Stimulated activated CD4-positive, alpha-beta T cell treated with anti-CD3 and anti-CD28 coated beads, Interleukin-2, amount 100 ng/mL, for 4 hours (primary cell): Measurements from ENCODE around the gene CAST.

Source experiments
- DNase-seq: peaks from one replicate; pipeline ENCODE4 v3.0.0-alpha.2; 2020; ENCODE audit warnings: low read depth

Gene CAST

DNA sequence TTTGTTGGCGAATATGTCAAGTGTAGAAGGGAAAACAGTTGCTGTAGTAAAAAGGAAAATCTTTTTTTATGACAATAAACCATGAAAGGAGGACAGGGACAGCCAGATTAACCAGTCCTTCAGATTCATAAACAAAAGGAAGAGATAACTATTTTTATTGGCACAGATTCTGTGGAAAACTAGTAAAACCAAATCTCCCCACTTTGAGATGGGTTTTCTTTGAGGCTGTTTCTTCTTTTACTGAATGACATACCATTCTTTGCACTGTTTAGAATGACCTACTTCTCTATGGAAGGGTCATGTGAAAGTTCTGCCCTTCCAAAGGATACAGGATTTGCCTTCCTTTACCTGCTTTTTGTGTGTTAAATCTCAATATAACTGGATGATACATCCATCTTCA is 13.7 kb downstream of the CAST start:
- no peak for DNase-seq

DNA sequence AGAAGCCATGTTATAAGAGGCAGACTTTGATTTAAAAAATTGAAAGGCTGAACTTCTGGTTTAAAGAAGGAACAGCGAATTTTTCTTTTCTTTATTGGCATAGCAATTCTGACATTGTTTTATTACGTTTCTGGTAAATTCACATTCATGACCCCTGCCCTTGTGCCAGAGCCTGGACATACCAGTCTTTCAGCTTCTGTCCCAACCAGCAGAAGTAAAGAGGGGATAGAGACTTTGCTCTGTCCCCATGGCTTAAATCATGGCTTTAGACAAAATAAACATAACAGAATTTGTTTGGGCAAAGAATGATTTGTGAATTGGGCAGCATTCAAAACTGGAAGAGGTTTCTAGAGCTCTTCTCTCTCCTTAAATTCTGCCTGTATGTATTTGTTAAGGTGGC is 15.3 kb downstream of the CAST start:
- no peak for DNase-seq

GRCh38 chr5:96679293-96679692 is 17.1 kb downstream of the CAST start:
- DNase-seq, result no peak

GRCh38 chr5:96680759-96681470 is 18.7 kb downstream of the CAST start:
- no peak for DNase-seq

- no peak for DNase-seq
These were observed 21.2 kb downstream of the CAST start for GRCh38 chr5:96683392-96683791.

DNA sequence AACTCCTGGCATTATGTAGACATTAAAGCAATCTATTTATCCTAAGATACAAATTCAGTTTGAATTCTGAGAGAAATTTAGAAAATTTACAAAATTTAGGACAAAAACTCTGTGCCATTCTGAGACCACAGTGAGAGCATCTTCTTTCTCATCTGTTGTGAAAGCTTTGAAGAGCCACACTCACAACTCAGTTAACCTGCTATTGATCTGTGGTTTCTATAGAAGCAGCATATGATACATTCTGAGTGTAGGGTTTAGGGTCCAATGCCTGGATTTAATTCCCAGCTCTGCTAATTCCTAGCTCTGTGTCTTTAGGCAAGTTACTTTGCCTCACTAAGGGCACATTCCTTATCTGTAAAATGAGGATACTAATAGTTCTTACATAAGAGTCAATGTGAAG is 21.6 kb downstream of the CAST start:
- no peak for DNase-seq

GRCh38 chr5:96687080-96687479 is 24.9 kb downstream of the CAST start:
- DNase-seq, result no peak

GRCh38 chr5:96687812-96688453 is 25.8 kb downstream of the CAST start:
- no peak for DNase-seq

GRCh38 chr5:96690861-96691260 is 28.7 kb downstream of the CAST start:
- no peak for DNase-seq

DNA sequence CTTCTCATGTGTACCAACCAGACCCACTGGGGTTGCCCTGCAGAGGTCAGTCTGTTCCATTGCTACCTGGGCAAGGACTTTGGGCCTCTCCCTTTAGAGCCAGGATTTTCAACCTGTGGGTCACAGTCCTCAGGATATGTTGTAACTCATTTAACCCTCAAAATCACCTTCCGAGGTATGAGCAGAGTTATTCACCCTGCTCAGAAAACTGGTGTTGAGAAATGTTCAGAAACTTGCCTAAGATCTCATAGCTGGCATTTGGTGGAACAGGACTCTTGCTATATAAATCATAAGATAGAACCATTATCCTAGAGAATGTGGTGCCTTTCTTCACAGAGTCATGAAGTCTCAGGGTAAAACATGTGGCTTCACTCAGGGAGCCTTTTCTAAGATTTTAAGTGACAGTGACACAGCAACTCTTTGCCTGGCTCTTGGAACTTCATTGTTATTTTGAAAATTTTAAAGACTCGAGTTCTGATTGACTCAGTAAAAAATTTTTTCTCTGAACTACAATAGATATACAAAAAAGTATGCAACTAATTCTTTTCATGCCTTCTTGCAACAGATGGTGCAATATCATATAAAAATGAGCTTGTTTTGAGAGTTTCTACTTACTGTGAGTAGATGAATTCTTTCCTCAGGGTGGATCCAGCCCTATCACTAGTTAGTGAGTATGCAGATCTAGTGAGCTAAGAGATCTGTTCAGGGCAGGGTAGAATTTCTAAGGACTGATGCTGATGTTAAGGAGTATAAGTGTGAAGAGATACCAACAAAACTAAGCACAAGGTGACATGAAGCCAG is 29.5 kb downstream of the CAST start:
- DNase-seq, result no peak

- DNase-seq, result no peak
These were observed 30.3 kb downstream of the CAST start for GRCh38 chr5:96692441-96692840.

DNA sequence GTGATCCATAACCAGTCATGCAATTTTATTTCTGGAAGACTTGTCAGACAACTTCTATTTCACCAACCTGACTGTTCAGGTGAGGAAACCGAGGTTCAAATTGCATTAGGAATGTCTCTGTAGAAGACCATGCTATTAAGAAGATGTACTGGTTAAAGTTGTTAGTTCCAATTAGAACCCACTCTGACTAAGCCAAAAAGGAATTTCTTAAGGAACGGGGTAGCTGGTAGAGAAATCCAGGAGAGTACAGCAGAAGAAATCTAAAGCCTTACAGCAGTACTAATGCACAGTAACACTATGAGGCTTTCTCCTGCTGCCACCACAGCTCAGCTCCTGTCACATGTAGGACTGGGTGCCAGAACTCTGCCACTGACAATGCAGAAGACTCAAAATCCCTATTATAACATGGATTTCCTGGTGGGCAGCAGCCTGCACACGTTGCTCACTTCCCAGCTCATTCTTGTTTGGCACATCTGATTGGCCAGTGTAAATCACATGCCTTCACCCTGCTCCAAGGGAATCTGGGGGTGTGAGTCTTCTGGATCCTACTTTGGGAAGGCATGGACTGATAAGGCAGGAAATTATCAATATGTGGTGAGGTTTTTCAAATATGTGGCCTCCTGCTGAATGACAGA is 37.1 kb downstream of the CAST start:
- no peak for DNase-seq

DNA sequence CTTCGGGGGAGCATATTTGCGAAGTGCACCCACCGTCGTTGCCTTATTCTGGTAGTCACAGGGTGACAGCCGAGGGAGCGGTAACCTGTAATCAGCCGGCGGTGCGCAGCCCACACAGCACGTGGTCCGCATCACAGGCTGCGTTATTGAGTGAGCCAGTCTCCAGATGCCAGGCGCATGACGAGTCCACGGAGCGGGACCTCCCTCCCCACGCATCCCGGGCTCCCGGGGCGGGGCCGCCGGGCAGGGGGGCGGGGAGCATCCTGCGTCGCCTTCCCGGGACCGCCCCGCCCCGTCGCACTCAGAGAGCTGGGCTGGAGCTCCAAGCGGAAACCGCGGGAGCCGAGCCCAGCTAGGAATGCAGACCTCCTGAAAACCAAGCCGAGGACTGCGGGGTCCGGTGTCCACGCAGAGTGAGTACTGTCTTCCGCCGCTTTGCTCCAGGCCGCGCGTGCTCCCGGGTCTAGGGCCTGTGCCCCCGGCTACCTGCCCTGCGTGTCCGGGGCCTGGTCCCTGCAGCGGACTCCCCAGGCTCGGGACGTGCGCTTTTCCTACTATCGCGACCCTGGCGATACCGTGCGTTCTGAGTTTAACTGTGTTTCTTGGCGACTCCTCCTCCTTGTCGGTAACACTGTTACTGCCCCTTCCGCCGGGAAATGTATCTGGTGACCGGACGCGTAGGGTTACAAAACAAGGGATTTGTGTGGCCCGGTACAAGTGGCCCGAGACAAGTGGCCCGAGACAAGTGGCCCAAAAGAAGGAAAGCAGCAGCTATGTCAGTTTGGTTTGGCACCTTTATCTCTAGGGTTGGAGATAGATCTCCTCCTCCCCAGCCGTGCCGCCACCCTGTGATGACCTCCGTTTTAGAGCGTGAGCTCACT is 40.6 kb downstream of the CAST start:
- DNase-seq, result peak; percentile 86

DNA sequence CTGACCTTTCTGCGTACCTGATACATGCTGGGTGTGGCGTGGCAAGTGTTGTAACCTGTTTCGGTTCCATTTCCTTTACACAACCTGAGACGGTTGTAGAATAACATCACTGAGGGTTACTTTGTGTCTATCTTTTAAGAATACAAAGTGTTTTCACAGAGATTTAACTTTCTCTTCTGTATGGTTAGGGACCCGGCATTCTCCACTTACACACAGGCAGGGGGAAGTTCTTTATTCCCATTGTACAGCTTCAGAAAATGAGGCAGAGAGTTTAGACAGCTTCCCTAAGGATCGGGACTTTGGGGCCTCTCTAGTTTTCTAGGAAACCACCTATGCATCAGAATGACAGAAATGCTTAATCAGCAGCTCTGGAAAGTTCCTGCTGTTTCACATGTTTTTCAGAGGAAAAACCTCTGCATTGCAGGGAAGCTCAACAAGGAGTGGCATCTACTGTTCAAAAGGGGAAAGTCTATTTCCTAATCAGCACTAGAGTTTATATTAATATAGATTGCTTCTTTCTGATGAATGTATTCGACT is 41.3 kb downstream of the CAST start:
- DNase-seq, result no peak

DNA sequence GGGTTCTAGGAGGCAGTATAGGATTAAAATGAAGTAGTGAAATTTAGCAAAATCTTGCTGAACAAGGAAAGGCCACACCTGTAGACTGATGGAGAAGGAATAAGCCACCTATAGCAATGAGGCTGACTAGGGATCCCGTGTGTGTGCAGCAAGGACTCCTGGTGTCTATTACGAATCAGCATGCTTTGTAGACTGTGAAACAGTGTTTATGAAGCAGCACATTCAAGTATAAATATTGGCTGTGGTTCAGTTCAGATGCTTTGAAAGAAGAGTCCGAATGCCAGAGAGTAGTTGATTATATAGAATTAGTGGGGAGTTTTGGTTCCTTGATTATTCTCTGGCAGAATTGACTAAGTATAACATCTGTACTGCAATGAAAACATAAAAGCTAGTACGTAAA is 41.8 kb downstream of the CAST start:
- no peak for DNase-seq

DNA sequence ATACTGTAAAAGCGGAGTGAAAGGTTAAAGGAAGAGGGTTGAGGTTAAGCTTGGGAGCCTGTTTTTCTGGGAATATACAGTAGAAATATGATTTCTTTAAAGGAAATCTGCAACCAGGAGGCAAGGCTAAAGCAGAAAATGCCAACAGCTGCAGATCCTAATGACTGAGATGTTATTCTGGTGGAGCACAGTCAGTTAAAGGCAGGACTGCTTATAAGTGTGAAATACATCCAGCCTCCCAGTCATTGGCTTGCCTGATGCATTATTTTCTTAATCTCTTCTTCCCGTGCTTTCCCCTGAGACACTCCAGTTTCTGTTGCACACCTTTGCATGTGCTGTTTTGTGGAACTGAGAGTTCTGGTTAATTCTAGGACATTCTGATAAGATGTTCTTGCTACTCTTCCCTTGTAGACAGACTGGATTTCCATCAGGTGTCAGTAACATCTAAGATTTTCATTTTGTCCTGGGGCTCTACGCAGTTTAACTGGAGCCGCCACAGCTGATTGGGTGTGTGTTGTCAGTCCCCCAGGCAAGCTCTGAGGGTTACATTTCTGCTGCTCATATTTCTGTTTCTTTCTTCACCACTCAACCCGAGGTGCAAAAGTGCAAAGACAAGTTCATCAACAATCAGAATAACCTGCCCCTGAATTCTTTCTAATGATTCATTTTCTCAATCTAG is 44.4 kb downstream of the CAST start:
- no peak for DNase-seq

- DNase-seq, result no peak
These were observed 46.4 kb downstream of the CAST start for GRCh38 chr5:96708600-96708999.

DNA sequence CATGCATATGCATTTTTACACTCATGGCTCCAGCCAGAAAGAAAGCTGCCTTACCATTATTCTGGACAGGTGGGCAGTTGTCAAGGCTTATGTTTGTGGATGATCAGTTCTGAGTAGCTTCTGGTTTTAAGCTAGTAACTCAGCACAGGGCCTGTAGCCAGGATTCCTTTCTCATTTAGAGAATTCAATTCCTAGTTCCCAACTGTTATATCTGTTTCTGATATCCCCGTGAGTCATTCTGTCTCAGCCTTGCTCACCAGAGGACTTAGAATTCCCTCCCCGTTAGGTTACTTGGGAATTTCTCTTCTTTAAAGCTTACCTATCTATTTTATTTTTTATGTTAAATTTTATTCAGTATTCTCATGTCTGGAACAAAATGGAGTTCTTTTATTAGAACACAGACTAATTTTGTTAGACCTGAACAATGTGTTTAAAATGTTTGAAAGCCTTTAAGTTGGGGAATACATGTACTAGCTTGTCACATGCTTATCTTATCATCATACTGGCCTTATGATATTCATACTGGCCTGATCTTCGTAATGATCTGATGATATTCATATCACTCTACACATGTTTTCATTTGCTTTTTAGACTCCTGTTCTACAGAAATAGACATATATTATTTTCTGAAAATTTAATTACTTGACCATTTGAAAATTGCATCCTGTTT is 47.1 kb downstream of the CAST start:
- no peak for DNase-seq

DNA sequence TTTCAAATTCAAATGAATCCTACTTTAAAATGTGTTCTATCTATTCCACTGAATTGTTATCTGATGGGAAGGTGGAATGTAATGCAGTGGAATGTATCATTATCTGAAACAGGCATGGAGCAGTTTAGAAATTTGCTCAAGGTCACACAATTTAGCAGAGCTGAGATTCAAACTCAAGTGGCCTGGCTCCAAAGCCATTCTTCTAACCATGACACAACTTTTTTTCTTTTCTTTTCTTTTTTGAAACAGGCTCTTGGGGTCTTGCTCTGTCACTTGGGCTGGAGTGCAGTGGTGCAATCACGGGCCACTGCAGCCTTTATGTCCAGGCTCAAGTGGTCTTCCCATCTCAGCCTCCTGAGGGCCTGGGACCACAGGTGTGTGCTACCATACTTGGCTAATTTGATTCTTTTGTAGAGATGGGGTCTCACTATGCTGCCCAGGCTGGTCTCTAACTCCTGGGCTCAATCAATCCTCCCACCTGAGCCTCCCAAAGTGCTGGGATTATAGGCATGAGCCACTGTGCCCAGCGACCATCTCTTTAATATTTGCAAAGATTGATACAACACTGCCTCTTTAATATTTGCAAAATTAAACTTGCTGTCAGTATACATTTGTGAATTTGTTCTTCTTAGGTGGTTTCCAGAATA is 50.0 kb downstream of the CAST start:
- DNase-seq, result no peak

DNA sequence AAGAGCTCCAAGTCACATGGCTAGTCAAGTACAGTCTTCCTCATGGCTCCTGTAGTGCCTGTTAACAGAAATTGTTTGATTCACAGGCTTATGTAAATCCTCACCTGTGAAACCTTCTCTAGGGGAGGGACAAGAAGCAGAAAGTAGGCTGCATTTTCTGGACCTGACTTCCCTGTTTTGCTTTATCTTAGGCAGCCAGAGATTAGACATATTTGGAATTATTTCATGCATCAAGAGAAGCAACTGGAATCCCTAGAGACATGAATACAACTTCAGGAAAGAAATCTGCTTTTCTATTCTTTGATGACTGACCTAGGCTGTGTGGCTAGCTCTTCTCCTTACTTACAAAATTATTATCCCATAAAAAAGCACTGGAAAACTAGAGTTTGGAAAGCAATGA is 52.3 kb downstream of the CAST start:
- DNase-seq, result no peak
